Measurements from ENCODE around the gene FAP.

DNA sequence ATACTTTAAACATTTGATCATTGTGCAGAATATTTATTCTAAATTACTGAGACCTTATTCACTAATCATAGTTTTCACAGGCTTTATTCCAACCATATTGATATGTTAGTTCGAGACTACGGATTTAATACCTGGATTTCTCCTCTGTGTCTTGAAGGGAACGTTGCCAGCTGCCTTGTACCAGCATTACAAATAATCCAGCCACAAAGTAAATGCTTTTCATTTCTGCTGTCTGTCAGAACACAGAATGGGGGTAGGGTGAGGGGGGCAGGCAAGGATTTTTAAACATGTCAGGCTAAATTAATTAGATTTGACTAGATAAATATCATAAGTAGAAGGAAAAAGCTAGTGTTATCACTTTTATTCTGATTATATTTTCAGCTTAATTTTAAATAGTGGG, 94.3 kb downstream of the FAP start:
- TF ChIP-seq, protein P1, sequence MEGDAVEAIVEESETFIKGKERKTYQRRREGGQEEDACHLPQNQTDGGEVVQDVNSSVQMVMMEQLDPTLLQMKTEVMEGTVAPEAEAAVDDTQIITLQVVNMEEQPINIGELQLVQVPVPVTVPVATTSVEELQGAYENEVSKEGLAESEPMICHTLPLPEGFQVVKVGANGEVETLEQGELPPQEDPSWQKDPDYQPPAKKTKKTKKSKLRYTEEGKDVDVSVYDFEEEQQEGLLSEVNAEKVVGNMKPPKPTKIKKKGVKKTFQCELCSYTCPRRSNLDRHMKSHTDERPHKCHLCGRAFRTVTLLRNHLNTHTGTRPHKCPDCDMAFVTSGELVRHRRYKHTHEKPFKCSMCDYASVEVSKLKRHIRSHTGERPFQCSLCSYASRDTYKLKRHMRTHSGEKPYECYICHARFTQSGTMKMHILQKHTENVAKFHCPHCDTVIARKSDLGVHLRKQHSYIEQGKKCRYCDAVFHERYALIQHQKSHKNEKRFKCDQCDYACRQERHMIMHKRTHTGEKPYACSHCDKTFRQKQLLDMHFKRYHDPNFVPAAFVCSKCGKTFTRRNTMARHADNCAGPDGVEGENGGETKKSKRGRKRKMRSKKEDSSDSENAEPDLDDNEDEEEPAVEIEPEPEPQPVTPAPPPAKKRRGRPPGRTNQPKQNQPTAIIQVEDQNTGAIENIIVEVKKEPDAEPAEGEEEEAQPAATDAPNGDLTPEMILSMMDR (conservative IDR thresholded peaks at IDR 0.05; ENCODE audit: low read depth, low read length): no peak
- no peak for TF ChIP-seq EZH2 (IDR thresholded peaks at IDR 0.05; ENCODE audit: borderline replicate concordance, low read depth, low read length, poor library complexity, severe bottlenecking)

Data from A673 (cell line).